OCI-LY3 (cell line): ENCODE results near the gene RNASEH1.

ENCODE experiments used
- H2AFZ ChIP-seq: fragments of 200-600, 300-600 bp; shearing (Covaris generic); 2 replicates; pipeline ENCODE4 v1.6.0; 2014; ENCODE audit warnings: antibody characterized with exemption, low read depth, low read length
- H3K27ac ChIP-seq: fragments of 200-600, 300-600 bp; sonication (generic); 2 replicates; pipeline ENCODE4 v1.5.1; 2014; ENCODE audit warnings: mild to moderate bottlenecking, low read length, moderate library complexity, mixed read lengths
- H3K27me3 ChIP-seq: fragments of 200-600, 300-600 bp; sonication (generic); 2 replicates; pipeline ENCODE4 v1.6.1; 2014; ENCODE audit warnings: low read depth, low read length, mixed read lengths
- H3K36me3 ChIP-seq: fragments of 200-600, 300-600 bp; sonication (generic); replicated peaks from 2 replicates; pipeline ENCODE3; 2014; ENCODE audit warnings: low read depth, low read length, mixed read lengths
- H3K4me1 ChIP-seq: fragments of 300-600, 200-600 bp; sonication (generic); 2 replicates; pipeline ENCODE4 v1.6.1; 2014; ENCODE audit warnings: low read length, mixed read lengths
- H3K4me2 ChIP-seq: fragments of 200-600, 300-600 bp; sonication (generic); 2 replicates; pipeline ENCODE4 v1.6.1; 2014; ENCODE audit warnings: low read length, mixed read lengths
- H3K4me3 ChIP-seq: fragments of 300-600, 200-600 bp; sonication (generic); 2 replicates; pipeline ENCODE4 v1.5.1; 2014; ENCODE audit warnings: antibody characterized with exemption, mild to moderate bottlenecking, low read length, moderate library complexity
- H3K79me2 ChIP-seq: fragments of 300-600, 200-600 bp; shearing (Covaris generic); 2 replicates; pipeline ENCODE4 v1.6.1; 2014; ENCODE audit warnings: mild to moderate bottlenecking, low read length, mixed read lengths
- H3K9ac ChIP-seq: fragments of 300-600, 200-600 bp; shearing (Covaris generic); 2 replicates; pipeline ENCODE4 v1.6.0; 2014; ENCODE audit warnings: mild to moderate bottlenecking, low read length, moderate library complexity
- H3K9me3 ChIP-seq: fragments of 200-600, 300-600 bp; shearing (Covaris generic); 2 replicates; pipeline ENCODE4 v1.6.1; 2014; ENCODE audit warnings: low read length, mixed read lengths; ENCODE audit not compliant: insufficient read depth
- H4K20me1 ChIP-seq: fragments of 200-600, 300-600 bp; sonication (generic); 2 replicates; pipeline ENCODE4 v1.6.1; 2016; ENCODE audit warnings: low read length, mixed read lengths; ENCODE audit not compliant: insufficient read depth
- CTCF ChIP-seq: fragments of 200-600, 300-600 bp; sonication (generic); IDR thresholded peaks from 2 replicates; pipeline ENCODE4 v1.5.1; 2014; ENCODE audit warnings: antibody characterized with exemption, low read length, low read depth
- EZH2phosphoT487 ChIP-seq: fragments of 200-600 bp; shearing (Covaris generic); IDR thresholded peaks from 2 replicates; pipeline ENCODE4 v1.6.1; 2018; ENCODE audit warnings: antibody characterized with exemption, mixed run types, low read depth

Gene RNASEH1

GRCh38 chr2:3542107-3542506 lies 16.0 kb downstream of the RNASEH1 start:
- TF ChIP-seq EZH2phosphoT487 (no peak), CTCF (no peak)
- H2AFZ ChIP-seq: no peak overlapping the region
- H3K27me3 ChIP-seq: no peaks in the 10 kb centered on the region
- peaks cover 25% of the 10 kb centered on the region for H3K79me2 ChIP-seq
- peaks cover 53% of the 10 kb centered on the region for H3K36me3 ChIP-seq
- no peak overlapping the region for H3K9ac ChIP-seq
- no peaks in the 10 kb centered on the region for H3K9me3 ChIP-seq
- H3K4me3 ChIP-seq: no peak overlapping the region
- no peaks in the 10 kb centered on the region for H3K4me1 ChIP-seq
- H4K20me1 ChIP-seq: 0 out of 2 replicates have a peak, but pooled peaks cover 7% of the 10 kb centered on the region
- no peak overlapping the region for H3K4me2 ChIP-seq
- H3K27ac ChIP-seq: no peak overlapping the region

GRCh38 chr2:3539836-3540235 lies 18.3 kb downstream of the RNASEH1 start:
- TF ChIP-seq EZH2phosphoT487 (no peak), CTCF (no peak)
- H3K27ac ChIP-seq: no peak overlapping the region
- H4K20me1 ChIP-seq: 0 out of 2 replicates have a peak, but pooled peaks cover 7% of the 10 kb centered on the region
- no peak overlapping the region for H3K4me2 ChIP-seq
- peaks cover 22% of the 10 kb centered on the region for H3K79me2 ChIP-seq
- no peak overlapping the region for H2AFZ ChIP-seq
- no peaks in the 10 kb centered on the region for H3K4me1 ChIP-seq
- H3K9ac ChIP-seq: no peak overlapping the region
- no peaks in the 10 kb centered on the region for H3K9me3 ChIP-seq
- H3K27me3 ChIP-seq: no peaks in the 10 kb centered on the region
- H3K4me3 ChIP-seq: no peak overlapping the region
- H3K36me3 ChIP-seq: peaks cover 38% of the 10 kb centered on the region

- no peaks in the 10 kb centered on the region for H4K20me1 ChIP-seq
- peaks cover 1% of the 10 kb centered on the region; the same call in 1 of the 2 replicates for H3K79me2 ChIP-seq
- H3K4me1 ChIP-seq: no peaks in the 10 kb centered on the region
- H3K27ac ChIP-seq: no peak overlapping the region
- H3K4me3 ChIP-seq: no peak overlapping the region
- no peak for TF ChIP-seq CTCF
- TF ChIP-seq EZH2phosphoT487: no peak
- no peaks in the 10 kb centered on the region for H3K27me3 ChIP-seq
- H3K36me3 ChIP-seq: peaks cover 29% of the 10 kb centered on the region
- H3K9me3 ChIP-seq: no peaks in the 10 kb centered on the region
- no peak overlapping the region for H2AFZ ChIP-seq
- no peak overlapping the region for H3K9ac ChIP-seq
- no peak overlapping the region for H3K4me2 ChIP-seq
These were observed 21.2 kb downstream of the RNASEH1 start for GRCh38 chr2:3536682-3537632.

GRCh38 chr2:3535794-3536681 lies 22.1 kb downstream of the RNASEH1 start:
- Histone ChIP-seq H3K4me3 (no peak overlapping the region), H3K9me3 (no peaks in the 10 kb centered on the region), H2AFZ (no peak overlapping the region), H4K20me1 (no peaks in the 10 kb centered on the region), H3K27ac (no peak overlapping the region), H3K4me1 (no peaks in the 10 kb centered on the region), H3K9ac (no peak overlapping the region), H3K36me3 (peaks cover 28% of the 10 kb centered on the region), H3K27me3 (no peaks in the 10 kb centered on the region), H3K4me2 (no peak overlapping the region), H3K79me2 (no peaks in the 10 kb centered on the region)
- TF ChIP-seq CTCF (no peak), EZH2phosphoT487 (no peak)
